Gastrocnemius medialis (tissue), 4 donors: Measurements from ENCODE around the gene TACR1. TPM values are rescaled to one million over a fixed set of nuclear protein-coding genes. Genes with fewer than 3 reads are reported as not detected.
"Not testable (repeated sequence)": the region's sequence is repeated elsewhere in the genome, so short reads cannot be mapped to it uniquely, and the experiment has no call there.

Source experiments
- ATAC-seq, 2 donors: fragments of 150-250 bp; one replicate each; pipeline ENCODE4 v1.9.1; 2016
- DNase-seq, 2 donors: peaks; one replicate each; pipeline ENCODE4 v3.0.0-alpha.2; 2019
- H3K27ac ChIP-seq, 4 donors: fragments of 200-600 bp; sonication (generic); 1 replicate in 1 of 4; 2 replicates in 3 of 4; pipeline ENCODE4 v1.5.1; 2016 to 2018; ENCODE audit warnings: mild to moderate bottlenecking in 2 of 4, moderate library complexity in 1 of 4
- H3K27me3 ChIP-seq, 3 donors: fragments of 200-600 bp; sonication (generic) in 2 of 3; 1 replicate in 1 of 3; 2 replicates in 2 of 3; pipeline versions ENCODE4 v1.5.1 to v1.6.0; 2016 to 2019; ENCODE audit warnings: mild to moderate bottlenecking in 1 of 3, moderate library complexity in 1 of 3
- H3K36me3 ChIP-seq, 2 donors: fragments of 200-600 bp; sonication (generic) in 1 of 2; one replicate each; pipeline ENCODE4 v1.5.1; 2017 to 2018
- H3K4me1 ChIP-seq, 2 donors: fragments of 200-600 bp; sonication (generic) in 1 of 2; one replicate each; pipeline ENCODE4 v1.5.1; 2016 to 2017; ENCODE audit warnings: mild to moderate bottlenecking in 2 of 2
- H3K4me3 ChIP-seq, 4 donors: fragments of 200-600 bp; sonication (generic) in 3 of 4; 1 replicate in 1 of 4; 2 replicates in 3 of 4; pipeline ENCODE4 v1.5.1; 2016 to 2019; ENCODE audit warnings: mild to moderate bottlenecking in 2 of 4
- H3K9me3 ChIP-seq, 3 donors: fragments of 200-600 bp; sonication (generic) in 2 of 3; 1 replicate in 1 of 3; 2 replicates in 2 of 3; pipeline ENCODE4 v1.5.1; 2016 to 2019
- POLR2A ChIP-seq, 2 donors: fragments of 450-650 bp; IDR thresholded peaks; one replicate each; pipeline ENCODE4 v1.6.1; 2017; ENCODE audit warnings: antibody characterized with exemption in 2 of 2, mild to moderate bottlenecking in 2 of 2, moderate library complexity in 2 of 2
- in situ Hi-C, 4 donors: fragments of 200-750 bp; cut with MboI; loops; one replicate each; pipeline versions ENCODE4 v1.15.0 to v1.8.0; 2017; ENCODE audit warnings: low sequenced_read_pairs in 4 of 4
- intact Hi-C: fragments of 100-400 bp; cut with DNase I; formaldehyde crosslinking; loops from one replicate; pipeline ENCODE4 v1.15.1; 2023; ENCODE audit warnings: low total_unique reads
- total RNA-seq, 4 donors: library from RNA; depleted of rRNA; stranded (reverse); fragments of >200 nt; gene quantifications; one replicate each; pipeline versions ENCODE4 v1.1.0 to v1.2.3, GENCODE V29; 2016
- TF ChIP-seq, protein P1 (sequence below), 5 experiments: fragments of 450-650 bp in 3 of 5; fragments of 200-600 bp in 2 of 5; sonication (generic) in 2 of 5; IDR thresholded peaks in 4 of 5; conservative IDR thresholded peaks in 1 of 5; 1 replicate in 4 of 5; 2 replicates in 1 of 5; pipeline ENCODE4 v1.5.1; 2016 to 2019; ENCODE audit warnings: antibody characterized with exemption in 5 of 5, mild to moderate bottlenecking in 3 of 5, moderate library complexity in 3 of 5

The TACR1 gene
- total RNA-seq, 4 donors from 2014 or later: 0.07 to 0.42 (median 0.19) TPM

DNA sequence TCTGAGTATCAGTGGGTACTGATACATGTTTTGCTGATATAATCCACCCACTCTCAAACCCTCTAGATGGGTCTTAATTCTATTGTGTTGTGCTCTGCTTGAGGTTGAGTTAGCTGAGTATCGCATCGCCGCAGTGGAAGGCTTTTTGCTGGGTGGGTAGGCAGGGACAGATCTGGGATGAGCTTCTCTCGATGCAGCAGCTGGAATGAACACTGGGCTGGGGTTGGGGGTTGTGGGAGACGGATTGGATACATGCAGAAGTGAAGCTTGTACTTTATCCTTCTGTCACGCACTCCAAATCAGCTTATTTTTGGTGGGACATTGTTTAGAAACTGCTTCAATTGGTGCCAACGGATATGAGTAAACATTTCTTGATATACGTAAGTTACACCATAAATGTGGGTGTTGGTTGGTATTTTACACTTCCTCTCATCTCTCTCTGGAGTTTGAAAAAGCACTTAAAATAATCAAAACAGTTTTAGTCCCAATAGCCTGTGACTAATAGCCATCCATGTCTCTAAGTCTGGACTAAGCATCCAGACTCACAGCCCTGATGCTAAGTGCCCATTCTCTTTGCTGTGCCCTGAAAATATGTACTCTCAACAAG, 133.8 kb downstream of the TACR1 start:
- in situ Hi-C loops: loop anchor here in 1 of 4 donors (25.0 kb wide), 1 partner anchor 347 kb away; no protein-coding TSS in a partner anchor
- Histone ChIP-seq H3K9me3 (no peaks in the 10 kb centered on the region), H3K4me3 (no peak overlapping the region), H3K27me3 (no peaks in the 10 kb centered on the region), H3K36me3 (no peaks in the 10 kb centered on the region), H3K27ac (no peak overlapping the region), H3K4me1 (no peaks in the 10 kb centered on the region)
- DNase-seq (no peak), ATAC-seq (no peak)
- intact Hi-C loops: loop anchor here (10.0 kb wide), 1 partner anchor 339 kb away; no protein-coding TSS in a partner anchor
- TF ChIP-seq POLR2A (IDR thresholded peaks at IDR 0.05): no peak
- TF ChIP-seq, protein P1, sequence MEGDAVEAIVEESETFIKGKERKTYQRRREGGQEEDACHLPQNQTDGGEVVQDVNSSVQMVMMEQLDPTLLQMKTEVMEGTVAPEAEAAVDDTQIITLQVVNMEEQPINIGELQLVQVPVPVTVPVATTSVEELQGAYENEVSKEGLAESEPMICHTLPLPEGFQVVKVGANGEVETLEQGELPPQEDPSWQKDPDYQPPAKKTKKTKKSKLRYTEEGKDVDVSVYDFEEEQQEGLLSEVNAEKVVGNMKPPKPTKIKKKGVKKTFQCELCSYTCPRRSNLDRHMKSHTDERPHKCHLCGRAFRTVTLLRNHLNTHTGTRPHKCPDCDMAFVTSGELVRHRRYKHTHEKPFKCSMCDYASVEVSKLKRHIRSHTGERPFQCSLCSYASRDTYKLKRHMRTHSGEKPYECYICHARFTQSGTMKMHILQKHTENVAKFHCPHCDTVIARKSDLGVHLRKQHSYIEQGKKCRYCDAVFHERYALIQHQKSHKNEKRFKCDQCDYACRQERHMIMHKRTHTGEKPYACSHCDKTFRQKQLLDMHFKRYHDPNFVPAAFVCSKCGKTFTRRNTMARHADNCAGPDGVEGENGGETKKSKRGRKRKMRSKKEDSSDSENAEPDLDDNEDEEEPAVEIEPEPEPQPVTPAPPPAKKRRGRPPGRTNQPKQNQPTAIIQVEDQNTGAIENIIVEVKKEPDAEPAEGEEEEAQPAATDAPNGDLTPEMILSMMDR (IDR thresholded peaks at IDR 0.05 in 4 of 5, conservative IDR thresholded peaks at IDR 0.05 in 1 of 5): no peak

DNA sequence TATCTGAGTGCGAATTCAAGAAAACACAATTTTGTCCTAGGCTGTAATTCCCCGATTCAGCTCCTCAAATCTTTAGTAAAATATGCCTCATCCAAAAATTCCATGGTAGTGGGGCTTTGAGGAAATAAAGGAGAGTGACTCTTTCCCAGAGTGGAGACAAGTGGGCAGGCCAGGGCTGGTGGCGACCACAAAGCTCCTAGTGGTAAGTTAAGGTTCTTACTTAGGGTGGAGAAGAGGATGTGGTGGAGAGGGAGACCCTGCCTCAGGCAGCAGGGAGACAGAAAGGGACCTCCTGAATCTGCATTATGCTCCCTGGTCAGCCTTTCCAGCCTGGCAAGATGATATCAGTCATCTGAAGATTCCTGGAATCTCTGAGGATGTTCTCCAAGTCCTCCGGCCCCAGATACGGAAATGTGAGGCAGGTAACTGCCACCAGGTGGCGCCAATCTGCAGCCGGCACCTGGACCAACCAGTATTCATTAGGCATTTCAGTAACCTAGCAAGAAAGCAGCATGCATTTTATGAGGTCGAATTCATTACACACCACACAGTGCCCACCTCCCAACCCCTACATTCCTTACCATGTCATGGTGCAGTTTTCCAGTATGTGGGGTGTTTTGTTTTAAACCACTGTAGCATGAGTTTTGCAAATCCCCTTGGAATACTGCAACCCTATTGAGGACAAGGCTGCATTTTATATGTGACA, 134.5 kb downstream of the TACR1 start:
- TF ChIP-seq, protein P1 (IDR thresholded peaks at IDR 0.05 in 4 of 5, conservative IDR thresholded peaks at IDR 0.05 in 1 of 5): peak in 4 of 5 experiments; percentile 54 to 77 (median 64)
- no peak for TF ChIP-seq POLR2A (IDR thresholded peaks at IDR 0.05)
- Histone ChIP-seq H3K4me1 (no peaks in the 10 kb centered on the region), H3K36me3 (no peaks in the 10 kb centered on the region), H3K27ac (no peak overlapping the region), H3K9me3 (no peaks in the 10 kb centered on the region), H3K27me3 (no peaks in the 10 kb centered on the region), H3K4me3 (no peak overlapping the region)
- intact Hi-C loops: loop anchor here (10.0 kb wide), 1 partner anchor 340 kb away; no protein-coding TSS in a partner anchor
- DNase-seq: peak; percentile 8 to 19
- in situ Hi-C loops: loop anchor here in 1 of 4 donors (25.0 kb wide), 1 partner anchor 347 kb away; no protein-coding TSS in a partner anchor
- peak in 1 of 2 donors; percentile 30 for ATAC-seq

GRCh38 chr2:75063906-75064305, 135.4 kb downstream of the TACR1 start:
- Histone ChIP-seq H3K27ac (no peak overlapping the region), H3K36me3 (no peaks in the 10 kb centered on the region), H3K4me3 (no peak overlapping the region), H3K4me1 (no peaks in the 10 kb centered on the region), H3K27me3 (no peaks in the 10 kb centered on the region), H3K9me3 (no peaks in the 10 kb centered on the region)
- TF ChIP-seq POLR2A (IDR thresholded peaks at IDR 0.05): no peak
- TF ChIP-seq, protein P1 (IDR thresholded peaks at IDR 0.05 in 4 of 5, conservative IDR thresholded peaks at IDR 0.05 in 1 of 5): no peak
- in situ Hi-C loops: loop anchor here in 1 of 4 donors (25.0 kb wide), 1 partner anchor 348 kb away; no protein-coding TSS in a partner anchor
- DNase-seq (no peak), ATAC-seq (no peak)
- intact Hi-C loops: loop anchor here (10.0 kb wide), 1 partner anchor 341 kb away; no protein-coding TSS in a partner anchor

GRCh38 chr2:75058427-75058826, 140.9 kb downstream of the TACR1 start:
- in situ Hi-C loops: loop anchor here in 1 of 4 donors (25.0 kb wide), 1 partner anchor 354 kb away; no protein-coding TSS in a partner anchor

GRCh38 chr2:75057150-75057549, 142.2 kb downstream of the TACR1 start:
- H3K27ac ChIP-seq, intact Hi-C loops, DNase-seq, H3K27me3 ChIP-seq, H3K36me3 ChIP-seq, ATAC-seq, H3K9me3 ChIP-seq, H3K4me1 ChIP-seq, H3K4me3 ChIP-seq: not testable (repeated sequence)
- in situ Hi-C loops: loop anchor here in 1 of 4 donors (25.0 kb wide), 1 partner anchor 355 kb away; no protein-coding TSS in a partner anchor

More at GRCh38 chr2:75058427-75058826, 140.9 kb downstream of the TACR1 start:
- Histone ChIP-seq H3K9me3 (no peaks in the 10 kb centered on the region), H3K4me3 (no peak overlapping the region), H3K27me3 (no peaks in the 10 kb centered on the region), H3K27ac (no peak overlapping the region), H3K36me3 (no peaks in the 10 kb centered on the region), H3K4me1 (no peaks in the 10 kb centered on the region)
- DNase-seq: no peak
- ATAC-seq: no peak
- TF ChIP-seq POLR2A (IDR thresholded peaks at IDR 0.05): no peak
- TF ChIP-seq, protein P1 (IDR thresholded peaks at IDR 0.05 in 4 of 5, conservative IDR thresholded peaks at IDR 0.05 in 1 of 5): no peak
- intact Hi-C loops: no loop called here
